GM19023 (cell line): ENCODE results near the gene RNASE8.

ENCODE experiments used
- ATAC-seq: cut with Tn5 transposase; IDR thresholded peaks from one replicate; pipeline ENCODE4 v1.9.1; 2021; ENCODE audit warnings: mild to moderate bottlenecking, moderate library complexity; ENCODE audit not compliant: unreplicated experiment

Gene RNASE8

DNA sequence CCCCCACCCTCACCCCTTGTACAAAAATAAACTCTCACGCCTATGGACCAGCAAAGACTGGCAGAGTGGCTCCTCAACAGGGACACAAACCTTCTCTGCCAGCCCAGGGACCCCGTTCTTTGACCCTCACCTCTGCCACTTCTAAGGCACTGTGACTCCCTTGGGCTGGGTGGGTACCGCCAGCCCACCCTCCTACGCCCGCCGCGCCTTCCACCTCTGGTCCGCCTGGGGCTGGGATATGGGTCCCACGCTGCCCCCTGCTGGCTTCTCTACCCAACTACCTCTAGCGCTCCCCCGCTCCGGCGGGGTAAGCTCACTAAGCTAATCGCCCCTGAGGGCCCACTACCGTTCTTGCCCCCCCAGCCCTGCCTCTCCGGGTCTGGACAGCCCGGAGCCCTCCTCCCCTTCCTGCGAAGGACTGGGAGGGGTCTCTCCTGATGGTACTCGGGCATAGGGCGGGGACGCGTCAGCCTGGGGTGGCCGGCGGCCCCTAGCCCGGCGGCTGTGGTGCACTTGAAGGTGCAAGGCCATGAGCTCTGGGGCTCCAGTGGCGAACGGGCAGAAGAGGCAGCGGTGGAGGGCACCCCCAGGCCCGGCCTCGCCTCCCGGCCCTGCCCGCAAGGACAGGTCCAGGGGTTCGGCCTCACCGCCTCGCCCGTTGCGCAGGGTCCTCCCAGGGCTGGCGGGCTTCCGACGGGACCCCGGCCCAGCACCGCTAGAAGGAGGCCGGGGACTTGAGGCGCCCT lies 32.7 kb downstream of the RNASE8 start:
- ATAC-seq: no peak

DNA sequence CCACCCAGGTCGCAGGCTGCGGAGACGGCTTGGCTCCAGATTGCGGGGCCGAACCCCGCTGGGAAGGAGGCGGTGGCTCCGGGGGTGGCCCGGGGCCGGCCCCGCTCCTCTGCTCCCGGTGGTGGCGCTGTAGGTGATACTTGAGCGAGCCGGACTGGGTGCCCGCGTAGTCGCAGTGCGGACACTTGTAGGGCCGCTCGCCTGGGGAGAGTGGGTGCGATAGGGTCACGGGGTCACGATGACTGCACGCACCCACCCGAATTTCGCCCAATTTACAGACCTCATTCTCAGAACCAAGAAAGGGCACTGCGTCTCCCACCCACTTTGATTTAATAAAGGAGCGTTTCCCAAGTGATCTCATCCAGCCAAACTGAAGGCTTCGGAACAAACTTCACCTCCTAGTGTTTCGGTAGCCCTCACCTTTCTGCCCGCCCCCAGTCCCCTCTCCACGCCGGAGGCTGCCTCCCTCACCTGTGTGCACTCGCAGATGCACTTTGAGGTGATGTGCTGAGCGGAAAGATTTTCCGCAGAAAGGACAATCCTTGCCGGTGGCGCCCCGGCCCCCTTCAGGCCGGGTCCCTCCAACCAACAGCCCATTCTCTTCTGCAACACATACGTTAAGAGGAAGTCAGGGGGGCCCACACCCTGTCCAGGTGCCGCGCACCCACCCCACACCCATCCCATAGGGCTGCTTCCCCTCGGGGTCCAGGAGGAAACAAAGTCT lies 33.5 kb downstream of the RNASE8 start:
- no peak for ATAC-seq

DNA sequence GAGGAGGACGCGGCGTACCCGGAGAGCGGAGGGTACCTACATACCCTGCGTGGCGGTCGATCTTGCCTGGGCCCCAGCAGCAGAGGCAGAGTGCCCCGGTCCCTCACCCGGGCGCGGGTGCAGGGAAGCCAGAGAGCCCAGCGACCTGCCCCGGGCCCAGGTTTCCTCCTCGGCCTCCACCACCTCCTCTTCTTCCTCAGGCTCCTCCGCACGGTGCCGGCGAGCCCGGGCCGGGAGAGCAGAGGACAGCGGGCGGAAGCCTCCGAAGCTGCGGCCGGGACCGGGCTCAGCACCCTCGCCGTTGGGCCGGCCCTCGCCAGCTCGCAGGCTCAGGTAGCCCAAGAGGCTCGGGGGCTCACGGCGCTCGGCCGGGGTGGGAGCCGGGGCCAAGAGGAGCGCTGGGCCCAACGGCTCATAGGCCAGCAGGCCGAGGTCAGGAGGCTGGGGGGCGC lies 34.2 kb downstream of the RNASE8 start:
- ATAC-seq: no peak

DNA sequence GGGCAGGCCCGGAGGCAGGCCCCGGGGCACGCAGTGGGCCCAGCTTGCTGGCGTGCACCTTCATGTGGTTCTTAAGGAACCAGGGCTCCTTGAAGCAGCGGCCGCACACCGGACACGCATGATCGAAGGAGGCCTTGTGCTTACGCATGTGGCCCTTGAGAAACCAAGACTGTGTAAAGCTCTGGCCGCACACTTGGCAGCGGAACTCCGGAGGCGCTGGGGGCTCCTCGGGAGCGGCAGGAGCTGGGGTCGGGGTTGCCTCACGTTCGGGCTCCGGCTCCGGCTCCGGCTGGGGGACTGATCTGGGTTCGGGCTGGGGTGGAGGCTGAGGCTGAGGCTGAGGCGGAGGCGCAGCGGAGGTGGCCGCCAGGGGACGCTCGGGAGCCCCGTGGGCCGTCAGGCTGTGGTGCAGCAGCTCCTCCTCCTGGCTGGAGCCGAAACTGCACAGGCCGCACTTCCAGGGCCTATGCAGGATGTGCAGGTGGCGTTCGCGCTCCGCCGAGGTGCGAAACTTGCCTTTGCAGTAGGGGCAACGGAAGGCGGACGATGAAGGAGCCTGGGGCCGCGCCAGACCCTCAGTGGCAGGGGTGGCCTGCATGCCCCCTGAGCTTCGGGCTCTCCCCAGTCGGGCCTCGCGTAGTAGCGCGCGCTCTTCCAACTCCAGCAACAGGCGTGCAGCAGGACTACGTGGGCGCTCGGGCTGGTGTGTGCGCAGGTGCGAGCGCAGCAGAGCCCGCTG lies 34.8 kb downstream of the RNASE8 start:
- ATAC-seq: peak; percentile 94

DNA sequence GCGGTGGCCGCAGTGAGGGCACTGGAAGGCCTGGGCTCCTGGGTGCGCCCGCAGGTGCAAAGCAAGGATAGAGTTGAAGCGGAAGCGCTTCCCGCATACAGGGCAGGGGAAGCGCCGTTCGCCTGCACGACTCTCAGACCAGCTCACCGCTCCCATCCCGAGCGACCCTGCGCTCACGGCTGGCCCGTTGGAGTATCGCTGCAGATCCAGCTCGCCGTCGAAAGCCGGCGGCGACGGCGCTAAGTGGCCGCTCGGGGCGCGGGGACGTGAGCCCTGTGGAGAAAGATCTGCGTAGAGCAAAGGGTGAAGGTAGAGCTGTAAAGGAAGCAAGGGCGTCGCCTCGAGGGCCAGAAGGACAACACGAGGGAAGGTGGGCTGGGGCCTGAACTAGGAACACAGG lies 35.4 kb downstream of the RNASE8 start:
- no peak for ATAC-seq

DNA sequence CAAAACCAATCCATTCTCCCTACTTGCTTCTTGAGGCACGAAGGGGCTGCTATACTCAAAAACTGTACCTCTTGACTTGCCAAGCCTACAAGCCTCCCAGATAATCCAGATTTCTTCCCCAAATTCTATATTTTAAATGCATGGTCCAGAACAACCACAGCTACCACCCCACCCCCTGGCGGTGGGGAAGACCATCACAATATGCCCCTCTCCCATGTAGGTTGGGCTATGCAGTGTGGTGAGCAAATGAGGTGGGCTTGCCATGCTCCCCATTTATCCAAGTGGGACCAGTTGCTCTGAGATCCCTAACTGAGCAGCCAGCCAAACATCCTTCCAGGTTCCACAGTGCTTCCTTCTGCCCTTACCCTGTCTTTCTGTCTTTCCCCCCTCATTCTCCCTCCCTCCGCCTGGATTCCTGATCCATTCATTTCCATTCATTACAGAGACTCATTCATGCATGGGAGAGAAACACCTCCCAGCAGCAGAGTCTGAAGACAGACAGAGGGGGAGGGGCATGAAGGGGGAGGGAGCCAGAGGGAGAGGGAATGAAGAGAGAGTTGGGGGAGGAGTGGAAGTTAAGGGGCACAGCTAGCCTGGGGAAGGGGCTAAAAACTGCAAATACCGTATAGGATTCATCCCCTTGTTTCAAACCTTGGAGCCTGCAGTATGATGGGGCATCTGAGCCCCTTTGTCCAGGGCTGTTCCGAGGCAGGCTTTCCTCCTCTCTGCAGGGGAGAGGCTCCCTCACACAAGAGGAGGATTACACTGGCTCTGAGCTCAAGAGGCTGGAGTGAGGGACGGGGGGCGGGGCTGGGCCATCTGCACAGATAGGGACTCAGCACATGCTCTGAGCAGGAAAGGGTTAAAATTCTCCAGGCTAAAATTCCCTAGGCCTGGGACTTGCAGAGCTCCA lies 36.4 kb downstream of the RNASE8 start:
- no peak for ATAC-seq

DNA sequence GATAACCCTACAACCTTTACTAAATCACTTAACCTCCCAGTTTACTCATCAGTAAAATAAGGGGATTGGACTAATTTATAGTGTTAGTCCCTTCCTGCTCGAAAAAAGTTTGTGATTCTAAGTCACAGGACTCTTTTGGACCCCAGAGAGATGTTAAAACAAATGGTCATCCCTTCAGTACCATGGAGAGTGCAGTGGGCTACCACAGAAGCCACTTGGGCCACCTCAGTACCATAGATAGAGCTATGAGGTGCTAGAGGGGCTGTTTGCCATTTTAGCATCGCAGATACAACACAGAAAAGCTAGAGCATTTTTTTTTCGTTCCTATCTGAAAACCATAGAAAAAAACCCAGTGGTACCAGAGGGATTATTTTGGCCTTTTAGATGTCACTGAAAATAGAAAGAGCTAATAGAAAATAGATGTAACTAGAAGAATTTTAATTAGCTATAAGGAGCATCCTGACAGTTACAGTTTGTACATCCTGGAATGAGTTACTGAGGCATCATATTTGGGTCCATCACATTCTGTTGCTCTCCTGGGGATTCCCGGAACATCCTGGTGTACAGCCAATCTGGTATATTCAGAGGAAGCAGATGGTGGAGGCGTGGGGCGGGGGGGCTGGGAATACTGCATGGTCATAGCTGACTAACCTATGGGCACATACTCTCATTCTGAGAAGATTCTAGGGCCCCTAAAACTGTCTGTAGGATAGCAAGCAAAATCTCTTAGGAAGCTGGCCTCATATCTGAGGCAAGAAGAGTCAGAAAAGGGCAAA lies 38.0 kb downstream of the RNASE8 start:
- ATAC-seq: no peak

DNA sequence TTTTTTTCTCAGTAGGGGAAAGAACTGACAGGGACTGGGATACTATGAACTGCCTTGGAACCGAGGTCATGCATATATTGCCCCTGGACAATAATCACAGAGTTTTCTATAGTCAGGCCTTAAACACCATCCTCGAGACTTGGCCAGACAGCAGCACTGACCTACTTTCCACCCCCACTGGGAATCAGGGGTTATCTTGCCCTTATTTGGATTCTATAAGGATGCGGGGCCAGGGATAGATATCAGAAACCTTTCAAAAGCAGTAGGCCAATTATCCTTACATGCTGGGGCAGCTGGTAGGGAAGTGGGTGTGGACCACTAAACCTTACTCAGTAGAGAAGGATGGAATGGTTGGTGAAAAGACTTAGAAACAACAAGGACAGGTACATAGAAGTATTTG lies 38.8 kb downstream of the RNASE8 start:
- no peak for ATAC-seq

DNA sequence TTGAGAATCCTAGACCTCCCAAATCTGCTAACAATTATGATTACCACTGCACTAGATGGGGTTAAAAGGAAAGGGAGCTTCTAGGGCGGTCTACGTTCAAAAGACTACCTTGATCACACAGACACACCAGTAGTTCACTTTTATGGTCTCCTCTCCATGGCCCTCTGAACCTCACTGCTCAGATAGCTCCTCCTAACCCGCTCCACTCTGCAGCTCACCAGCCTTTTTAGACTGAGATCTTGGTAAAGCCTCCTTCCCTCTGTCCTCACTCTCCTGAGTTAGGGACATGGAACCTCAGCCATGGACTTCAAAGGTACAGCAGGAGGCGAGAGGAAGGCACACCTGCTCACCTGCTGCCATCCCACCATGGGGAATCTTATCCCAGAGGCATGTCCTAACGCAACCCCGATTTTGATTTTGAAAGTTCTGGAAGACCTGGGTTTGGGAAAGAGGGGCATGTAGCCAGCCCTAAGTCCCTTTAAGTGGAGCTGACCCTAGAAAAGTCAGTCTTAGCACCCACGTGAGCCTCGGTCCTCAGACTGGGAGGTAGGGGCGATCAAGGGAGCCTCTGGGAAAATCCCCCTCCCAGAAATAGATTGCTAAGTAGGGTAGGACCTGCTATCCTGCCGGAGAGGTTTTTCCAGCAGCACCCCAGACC lies 39.5 kb downstream of the RNASE8 start:
- ATAC-seq: no peak

DNA sequence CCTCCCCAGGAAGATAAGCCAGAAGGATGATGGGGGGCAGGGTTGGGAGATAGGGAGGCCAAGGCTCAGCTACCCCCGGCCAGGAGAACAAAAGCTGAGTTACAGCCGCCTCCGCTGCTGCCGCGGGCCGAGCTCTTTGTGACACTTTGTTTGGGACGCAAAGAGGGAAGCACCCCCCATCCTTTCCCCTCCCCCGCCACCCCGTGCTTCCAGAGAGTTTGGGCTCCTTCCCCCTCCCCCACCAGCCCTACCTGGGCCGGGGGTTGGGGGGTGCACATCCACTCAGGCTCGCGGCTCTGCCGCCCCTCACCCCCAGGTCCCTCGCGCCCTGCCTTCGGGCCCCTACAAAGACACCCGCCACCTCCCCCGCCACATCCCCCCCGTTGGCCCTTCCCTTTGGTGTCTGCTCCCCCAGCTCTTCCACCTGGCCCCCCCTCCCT lies 40.0 kb downstream of the RNASE8 start:
- no peak for ATAC-seq

DNA sequence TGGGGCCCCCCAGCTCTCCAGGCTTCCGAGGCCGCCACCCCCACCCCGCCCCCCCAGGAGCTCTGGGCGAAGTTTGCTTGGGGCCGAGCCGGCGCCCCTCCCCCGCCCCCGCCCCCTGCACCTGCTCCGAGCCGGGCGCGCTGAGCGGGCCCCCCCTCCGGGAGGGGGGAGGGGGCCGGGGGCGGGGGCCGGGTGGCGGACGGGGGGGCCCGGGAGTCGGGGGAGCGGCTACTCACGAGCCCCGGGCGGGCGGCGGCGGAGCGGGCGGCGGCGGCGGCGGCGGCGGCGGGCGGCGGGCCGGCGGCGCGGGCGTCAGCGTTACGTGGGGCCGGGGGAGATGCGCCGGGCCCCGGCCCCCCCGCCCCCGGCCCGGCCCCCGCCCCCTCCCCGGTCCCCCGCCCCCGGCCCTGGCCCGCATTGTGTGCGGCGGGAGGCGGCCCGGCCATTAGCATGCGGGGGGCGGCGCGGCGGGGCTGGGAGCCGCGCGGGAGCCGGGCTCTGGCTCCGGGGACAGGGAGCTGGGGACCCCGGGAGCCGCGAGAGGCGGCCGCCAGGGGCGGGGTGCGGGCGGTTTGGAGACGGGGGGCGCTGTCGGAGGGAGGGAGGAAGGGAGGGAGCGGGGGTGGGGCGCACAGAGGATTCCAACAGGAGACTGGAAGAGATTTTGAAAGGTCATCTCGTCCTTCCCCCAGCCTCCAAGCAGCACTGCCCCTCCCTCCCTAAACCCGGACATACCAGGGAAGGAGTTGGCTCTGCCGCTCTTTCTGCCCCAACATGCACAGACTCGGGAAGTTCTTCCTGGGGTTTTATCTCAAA lies 40.7 kb downstream of the RNASE8 start, which contains the start of gene ZNF219:
Gene ZNF219 (minus strand): TSS at position 580 of the 816 bp plus-strand sequence. CDS start 5,064 bp downstream, outside the sequence.
- no peak for ATAC-seq

DNA sequence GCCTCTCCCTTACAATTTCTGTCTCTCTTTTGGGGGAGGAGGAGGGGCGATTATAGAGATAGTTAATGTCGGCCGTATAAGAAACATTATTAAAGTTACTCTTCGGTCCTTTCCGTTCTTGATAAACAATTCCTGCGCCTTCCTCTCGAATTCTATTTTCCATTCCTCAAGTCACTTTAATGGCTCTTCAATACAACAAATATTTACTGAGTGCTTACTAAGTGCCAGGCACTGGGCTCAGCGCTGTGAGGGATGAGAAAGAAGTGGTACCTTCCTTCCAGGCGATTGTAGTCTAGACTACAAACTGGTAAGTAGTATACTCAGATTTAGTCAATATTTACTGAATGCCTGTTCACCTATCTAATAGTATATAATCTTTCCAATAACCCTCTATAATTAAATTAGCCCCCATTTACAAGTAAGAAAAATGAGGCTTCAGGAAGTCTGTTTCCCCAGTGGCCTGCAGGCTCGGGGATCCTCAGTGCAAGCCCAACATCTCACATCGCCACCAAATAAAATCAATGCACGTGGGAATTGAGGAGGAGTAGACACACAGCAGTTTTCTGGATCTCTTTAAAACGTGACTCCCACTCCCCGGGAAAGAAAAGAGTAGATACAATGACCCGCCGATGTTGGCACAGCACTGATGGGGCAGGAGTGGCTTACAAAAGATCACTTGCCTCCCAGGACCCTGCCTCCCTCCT lies 41.4 kb downstream of the RNASE8 start:
- ATAC-seq: no peak

DNA sequence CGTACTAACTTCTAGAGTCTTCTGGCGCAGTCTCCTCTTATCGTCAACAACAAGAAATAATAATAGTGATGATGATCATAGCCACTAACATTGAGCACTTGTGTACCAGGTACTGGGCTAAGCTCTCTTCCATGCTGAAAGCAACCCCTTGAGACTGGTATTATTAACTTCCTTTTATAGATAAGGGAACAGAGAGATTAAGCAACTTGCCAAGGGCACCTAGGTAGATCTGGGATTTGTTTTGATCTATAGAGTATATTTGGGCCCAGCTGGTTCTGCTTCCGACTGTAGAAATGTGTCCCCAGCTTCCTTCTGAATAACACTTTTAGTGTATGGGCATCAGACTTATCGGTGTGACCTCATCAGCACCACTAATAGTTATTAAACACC lies 42.0 kb downstream of the RNASE8 start:
- no peak for ATAC-seq

DNA sequence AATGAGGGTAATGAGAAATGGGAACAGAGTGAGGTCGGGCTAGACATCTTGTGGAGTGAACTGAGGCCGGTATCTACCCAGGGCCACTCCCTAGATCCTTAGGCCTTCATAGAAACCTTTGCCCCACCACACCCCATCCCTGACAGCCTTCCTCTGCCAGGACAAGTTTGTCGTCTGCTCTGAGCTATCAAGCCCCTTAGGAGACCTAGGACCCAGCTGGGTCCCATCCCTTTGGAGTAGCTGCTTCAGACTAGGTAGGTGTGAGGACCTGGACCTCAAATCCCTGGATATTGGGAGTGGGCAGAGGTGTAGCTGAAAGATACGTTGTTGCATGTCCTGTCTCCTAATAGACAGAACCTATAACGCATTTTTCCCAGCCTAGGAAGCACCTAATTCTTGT lies 43.3 kb downstream of the RNASE8 start, which contains the start of gene TMEM253:
Gene TMEM253 (plus strand): TSS at position 136 of the 400 bp plus-strand sequence. CDS start 278 bp downstream, outside the sequence.
- no peak for ATAC-seq

DNA sequence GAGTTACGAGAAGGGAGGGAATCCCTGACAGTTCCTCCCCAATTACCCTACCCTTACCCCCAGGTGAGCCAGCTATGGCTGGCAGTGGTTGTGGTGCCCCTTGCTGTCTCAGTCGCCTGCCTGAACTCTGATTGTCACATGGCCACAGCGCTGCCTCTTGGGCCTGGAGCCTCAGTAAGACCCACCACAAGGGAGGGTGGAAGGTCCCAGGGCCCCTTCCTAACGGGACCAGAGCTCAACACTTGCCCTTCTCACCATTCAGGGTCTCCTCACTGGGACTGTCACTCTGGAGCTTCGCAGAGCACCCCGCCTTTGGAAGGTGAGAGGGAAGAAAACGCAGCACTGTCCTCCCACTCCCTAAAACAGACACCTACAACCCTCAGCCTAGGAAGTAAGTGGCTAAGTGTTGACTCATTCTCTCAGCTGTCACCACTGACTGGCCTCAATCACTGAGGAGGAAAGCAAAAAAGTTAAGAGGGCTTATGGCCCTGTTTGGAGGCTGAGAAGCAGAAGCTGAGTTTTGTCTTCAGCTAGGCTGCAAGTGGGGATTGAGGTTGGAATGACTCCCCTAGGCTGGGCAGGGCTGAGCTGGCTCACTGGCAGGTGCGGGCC lies 44.3 kb downstream of the RNASE8 start:
- no peak for ATAC-seq

DNA sequence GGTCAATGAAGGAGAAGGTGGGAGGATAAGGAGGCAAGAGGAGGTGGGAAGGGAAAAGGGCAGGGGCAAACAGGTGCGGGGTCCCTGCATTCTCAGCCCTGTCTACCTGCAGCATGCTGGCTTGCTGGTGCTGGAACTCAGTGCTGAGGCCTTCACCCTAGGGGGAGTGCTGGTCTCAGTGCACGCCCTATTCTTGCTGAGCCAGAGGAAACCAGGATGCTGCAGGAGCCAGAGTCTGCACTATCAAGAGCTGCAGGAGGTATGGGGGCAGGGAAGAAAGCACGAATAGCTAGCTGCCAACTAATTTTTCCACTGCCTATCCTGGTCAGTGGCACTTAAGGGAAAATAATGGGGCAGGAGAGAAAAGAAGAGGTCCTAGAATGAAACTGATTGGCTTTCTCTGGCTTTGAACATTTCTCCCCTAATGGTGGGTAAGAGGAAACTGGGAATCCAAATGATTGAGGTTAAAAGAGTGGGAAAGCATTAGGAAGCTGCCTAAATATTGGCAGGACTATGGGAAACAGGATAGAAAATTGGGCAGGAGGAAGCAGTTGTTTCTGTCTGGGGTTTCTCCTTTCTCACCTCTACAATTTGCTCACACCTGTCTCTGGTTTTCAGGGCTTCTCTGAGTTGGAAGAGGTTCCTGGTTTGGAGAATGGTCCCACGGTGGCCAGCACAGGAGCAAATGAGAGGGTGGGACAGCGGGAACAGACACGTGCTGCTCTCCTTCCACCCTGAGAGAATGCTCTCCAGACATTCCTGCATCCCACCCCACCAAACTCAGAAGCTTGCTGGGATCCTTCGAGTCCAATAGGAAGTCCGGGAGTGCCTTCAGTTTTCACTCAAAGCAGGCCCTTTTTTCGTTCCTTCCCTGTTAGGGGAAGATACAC lies 45.1 kb downstream of the RNASE8 start:
- ATAC-seq: no peak
